Stomach (tissue), 9 donors: Measurements from ENCODE around the gene ZDHHC16. TPM values are rescaled to one million over a fixed set of nuclear protein-coding genes. Genes with fewer than 3 reads are reported as not detected.

ENCODE experiments used
- DNase-seq, 2 donors: peaks; one replicate each; pipeline versions ENCODE4 v3.0.0 to v3.0.0-alpha.2; 2013 to 2019
- H3K27ac ChIP-seq, 5 donors: fragments of 200-600 bp in 4 of 5; sonication (generic) in 4 of 5; one replicate each; pipeline ENCODE4 v1.5.1; 2013 to 2019; ENCODE audit warnings: mild to moderate bottlenecking in 1 of 5, moderate library complexity in 1 of 5
- H3K27me3 ChIP-seq, 3 donors: fragments of 200-600 bp; sonication (generic); one replicate each; pipeline ENCODE4 v1.5.1; 2017 to 2019; ENCODE audit warnings: mixed run types in 1 of 3
- H3K36me3 ChIP-seq, 4 donors: fragments of 200-600 bp; sonication (generic); 1 replicate in 3 of 4; 2 replicates in 1 of 4; pipeline ENCODE4 v1.5.1; 2016 to 2019
- H3K4me1 ChIP-seq, 4 donors: fragments of 200-600 bp; sonication (generic); one replicate each; pipeline ENCODE4 v1.5.1; 2016 to 2019
- H3K4me3 ChIP-seq, 4 donors: fragments of 200-600 bp; sonication (generic) in 3 of 4; one replicate each; pipeline ENCODE4 v1.5.1; 2016 to 2019; ENCODE audit warnings: mild to moderate bottlenecking in 1 of 4
- H3K9me3 ChIP-seq, 4 donors: fragments of 200-600 bp; sonication (generic); one replicate each; pipeline ENCODE4 v1.5.1; 2016 to 2019
- CTCF ChIP-seq, 7 experiments: fragments of 450-650 bp in 4 of 7; fragments of 200-600 bp in 3 of 7; sonication (generic) in 3 of 7; IDR thresholded peaks; one replicate each; pipeline ENCODE4 v1.5.1; 2016 to 2019; ENCODE audit warnings: antibody characterized with exemption in 7 of 7, control low read depth in 2 of 7, mild to moderate bottlenecking in 1 of 7
- EP300 ChIP-seq: sonication (generic); formaldehyde crosslinking; IDR thresholded peaks from one replicate; pipeline ENCODE4 v1.6.1; 2017; ENCODE audit warnings: antibody characterized with exemption
- POLR2A ChIP-seq, 4 donors: fragments of 450-650 bp; IDR thresholded peaks; one replicate each; pipeline ENCODE4 v1.6.1; 2016; ENCODE audit warnings: antibody characterized with exemption in 4 of 4, control low read depth in 2 of 4, mild to moderate bottlenecking in 1 of 4, moderate library complexity in 1 of 4
- POLR2AphosphoS5 ChIP-seq, 3 donors: sonication (generic); formaldehyde crosslinking; IDR thresholded peaks; one replicate each; pipeline ENCODE4 v1.6.1; 2016; ENCODE audit warnings: antibody characterized with exemption in 3 of 3
- WGBS, 5 donors: extraction: QIAGEN DNeasy Blood & Tissue Kit in 3 of 5; methylation state at CpG; one replicate each; pipeline versions ENCODE4 v1.1.5 to v1.1.7; 2013 to 2018; 5-methylcytosine and 5-hydroxymethylcytosine counted together
- intact Hi-C: fragments of 100-400 bp; cut with DNase I; formaldehyde crosslinking; loops from one replicate; pipeline ENCODE4 v1.15.1; 2023; ENCODE audit warnings: low total_unique reads
- polyA plus RNA-seq, 3 donors: library from polyadenylated mRNA; stranded (reverse); fragments of 200-250 nt; gene quantifications; one replicate each; pipeline ENCODE4 v1.2.3, GENCODE V29; 2013
- total RNA-seq, 5 donors: library from RNA; depleted of rRNA; stranded (reverse); fragments of >200 nt; gene quantifications; one replicate each; pipeline versions ENCODE4 v1.1.0 to v1.2.3, GENCODE V29; 2014 to 2016
- donor health status: healthy with polysubstance abuse.
- donor health status: Bipolar disorder and iron deficiency.
- donor health status: healthy.

The ZDHHC16 gene
- total and polyA plus RNA-seq, 8 donors: 5.4 to 98.6 (median 33.3) TPM

DNA sequence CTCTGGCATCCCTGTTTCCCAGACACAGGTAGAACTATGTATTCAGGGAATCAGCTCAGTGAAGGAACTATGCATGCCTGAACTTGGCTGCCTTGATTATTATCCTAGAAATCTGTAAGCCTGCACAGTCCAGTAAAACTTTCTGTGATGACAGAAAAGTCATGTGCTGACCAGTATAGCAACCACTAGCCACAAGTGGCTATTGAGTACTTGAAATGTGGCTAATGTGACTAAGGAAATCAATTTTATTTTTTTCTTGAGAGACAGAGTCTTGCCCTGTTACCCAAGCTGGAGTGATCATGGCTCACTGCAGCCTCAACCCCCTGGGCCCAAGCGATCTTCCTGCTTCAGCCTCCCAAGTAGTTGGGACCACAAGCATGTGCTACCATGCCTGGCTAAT is 3.7 kb upstream of the ZDHHC16 start:
- no peaks in the 10 kb centered on the region for H3K9me3 ChIP-seq
- WGBS, 5 donors: 97 to 100% (median 100%) methylated on average over 1 of the region's 1 CpG
- no peaks in the 10 kb centered on the region for H3K27me3 ChIP-seq
- no peak overlapping the region for H3K4me3 ChIP-seq
- H3K4me1 ChIP-seq: peaks cover 16 to 28% (median 23%) of the 10 kb centered on the region in 4 donors
- no peak for DNase-seq
- no peak overlapping the region for H3K27ac ChIP-seq
- no peak for TF ChIP-seq POLR2AphosphoS5 (IDR thresholded peaks at IDR 0.05)
- no peak for TF ChIP-seq CTCF (IDR thresholded peaks at IDR 0.05)
- intact Hi-C loops: no loop called here
- peaks cover 26 to 62% (median 58%) of the 10 kb centered on the region in 4 donors for H3K36me3 ChIP-seq

DNA sequence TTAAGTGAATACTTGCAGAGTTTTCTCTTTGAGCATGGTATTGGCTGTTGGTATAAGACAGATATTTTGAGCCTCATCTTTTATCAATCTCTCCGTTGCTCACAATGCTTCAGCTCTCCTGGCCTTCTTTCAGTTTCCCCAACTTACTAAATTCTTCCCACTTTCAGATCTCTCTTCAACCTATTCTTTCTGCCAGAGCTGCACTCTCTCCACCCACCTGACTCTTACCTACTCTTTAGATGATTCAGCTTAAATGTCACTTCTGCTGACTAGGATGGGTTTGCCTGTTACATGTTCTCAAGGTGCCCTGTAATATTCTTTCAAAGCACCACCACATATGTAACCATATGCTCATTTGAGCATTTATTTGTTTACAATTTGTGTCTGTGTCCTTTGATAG is 1.8 kb upstream of the ZDHHC16 start:
- intact Hi-C loops: no loop called here
- DNase-seq: no peak
- 74 to 88% (median 79%) methylated on average over 1 of the region's 1 CpG for WGBS, 5 donors
- Histone ChIP-seq H3K27me3 (no peaks in the 10 kb centered on the region), H3K9me3 (no peaks in the 10 kb centered on the region), H3K36me3 (peaks cover 17 to 42% (median 39%) of the 10 kb centered on the region in 4 donors), H3K4me3 (no peak overlapping the region), H3K27ac (no peak overlapping the region), H3K4me1 (peaks cover 31 to 44% (median 40%) of the 10 kb centered on the region in 4 donors)
- TF ChIP-seq POLR2AphosphoS5 (IDR thresholded peaks at IDR 0.05): no peak
- TF ChIP-seq POLR2A (IDR thresholded peaks at IDR 0.05): no peak
- TF ChIP-seq CTCF (IDR thresholded peaks at IDR 0.05): no peak
- TF ChIP-seq EP300: no peak

- no peak for DNase-seq
- intact Hi-C loops: no loop called here
- TF ChIP-seq POLR2AphosphoS5 (IDR thresholded peaks at IDR 0.05): no peak
- no peak for TF ChIP-seq CTCF (IDR thresholded peaks at IDR 0.05)
- Histone ChIP-seq H3K36me3 (peaks cover 10 to 31% (median 28%) of the 10 kb centered on the region in 4 donors), H3K9me3 (no peaks in the 10 kb centered on the region), H3K4me3 (peak overlapping the region; percentile 89 to 100 (median 94)), H3K27me3 (no peaks in the 10 kb centered on the region), H3K27ac (peak overlapping the region; percentile 80 to 91 (median 81)), H3K4me1 (peaks cover 31 to 50% (median 44%) of the 10 kb centered on the region in 4 donors)
- WGBS, 5 donors: 0 to 1% (median 1%) methylated on average over 13 of the region's 13 CpGs
These were observed 636 bp upstream of the ZDHHC16 start for GRCh38 chr10:97445357-97445721.

DNA sequence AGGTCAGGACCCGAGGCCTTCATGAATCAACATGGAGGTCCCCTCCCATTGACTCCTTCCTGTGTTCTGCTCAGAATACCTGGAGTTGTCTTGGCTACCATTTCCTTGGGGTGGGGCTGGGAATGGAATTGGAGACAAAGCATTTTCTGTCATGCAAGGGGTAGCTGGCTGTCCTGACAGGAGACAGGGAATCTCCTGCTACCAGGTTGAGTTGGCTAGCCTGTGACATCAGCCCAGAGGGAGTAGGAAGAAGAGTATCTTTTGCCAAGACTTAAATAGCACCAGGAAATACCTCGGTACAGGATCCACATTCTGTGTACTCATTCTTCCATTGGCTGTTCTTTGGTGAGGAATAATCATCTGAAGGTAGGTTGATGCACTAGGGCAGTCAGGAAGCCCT is 4.9 kb downstream of the ZDHHC16 start:
- intact Hi-C loops: no loop called here
- 51 to 72% (median 64%) methylated on average over 2 of the region's 2 CpGs for WGBS, 5 donors
- no peak for TF ChIP-seq POLR2AphosphoS5 (IDR thresholded peaks at IDR 0.05)
- no peak for TF ChIP-seq EP300
- TF ChIP-seq POLR2A (IDR thresholded peaks at IDR 0.05): no peak
- no peak for TF ChIP-seq CTCF (IDR thresholded peaks at IDR 0.05)
- no peaks in the 10 kb centered on the region for H3K27me3 ChIP-seq
- H3K36me3 ChIP-seq: peaks cover 12 to 44% (median 36%) of the 10 kb centered on the region in 4 donors
- no peak overlapping the region for H3K4me3 ChIP-seq
- no peak for DNase-seq
- peaks cover 32 to 81% (median 61%) of the 10 kb centered on the region in 4 donors for H3K4me1 ChIP-seq
- H3K27ac ChIP-seq: no peak overlapping the region
- H3K9me3 ChIP-seq: no peaks in the 10 kb centered on the region
